ENCODE data around the gene ACTA1. TPM values are rescaled to one million over a fixed set of nuclear protein-coding genes. Genes with fewer than 3 reads are reported as not detected.

Gene ACTA1
- total RNA-seq: not detected

GRCh38 chr1:229434005-229434640 lies at the start of gene ACTA1:
Gene ACTA1, minus strand, starts transcription at chr1:229434094. Its CDS starts 979 bp downstream, at chr1:229433115.
- no peak within 1 kb of the TSS for H3K4me3 Mint-ChIP-seq
- peaks cover 23% of the 10 kb centered on the region for H3K4me1 Mint-ChIP-seq (ENCODE audit: low read depth)
- peaks cover 62% of the 10 kb centered on the region for H3K27me3 Mint-ChIP-seq
- H3K9me3 Mint-ChIP-seq: no peaks in the 10 kb centered on the region
- DNase-seq (no peak), ATAC-seq (no peak)
- H3K27ac Mint-ChIP-seq: no peak within 1 kb of the TSS
- POLR2A ChIA-PET: no interaction called here
- TF ChIP-seq, protein P1, sequence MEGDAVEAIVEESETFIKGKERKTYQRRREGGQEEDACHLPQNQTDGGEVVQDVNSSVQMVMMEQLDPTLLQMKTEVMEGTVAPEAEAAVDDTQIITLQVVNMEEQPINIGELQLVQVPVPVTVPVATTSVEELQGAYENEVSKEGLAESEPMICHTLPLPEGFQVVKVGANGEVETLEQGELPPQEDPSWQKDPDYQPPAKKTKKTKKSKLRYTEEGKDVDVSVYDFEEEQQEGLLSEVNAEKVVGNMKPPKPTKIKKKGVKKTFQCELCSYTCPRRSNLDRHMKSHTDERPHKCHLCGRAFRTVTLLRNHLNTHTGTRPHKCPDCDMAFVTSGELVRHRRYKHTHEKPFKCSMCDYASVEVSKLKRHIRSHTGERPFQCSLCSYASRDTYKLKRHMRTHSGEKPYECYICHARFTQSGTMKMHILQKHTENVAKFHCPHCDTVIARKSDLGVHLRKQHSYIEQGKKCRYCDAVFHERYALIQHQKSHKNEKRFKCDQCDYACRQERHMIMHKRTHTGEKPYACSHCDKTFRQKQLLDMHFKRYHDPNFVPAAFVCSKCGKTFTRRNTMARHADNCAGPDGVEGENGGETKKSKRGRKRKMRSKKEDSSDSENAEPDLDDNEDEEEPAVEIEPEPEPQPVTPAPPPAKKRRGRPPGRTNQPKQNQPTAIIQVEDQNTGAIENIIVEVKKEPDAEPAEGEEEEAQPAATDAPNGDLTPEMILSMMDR (IDR thresholded peaks at IDR 0.05): no peak
- intact Hi-C loops (cut with micrococcal nuclease): no loop called here
- CTCF ChIA-PET: no interaction called here
- H3K36me3 Mint-ChIP-seq (ENCODE audit: low read depth): peaks cover 7% of the 10 kb centered on the region

GRCh38 chr1:229482511-229482910 lies 48.6 kb upstream of the ACTA1 start:
- no peaks in the 10 kb centered on the region for H3K27me3 Mint-ChIP-seq
- peaks cover 9% of the 10 kb centered on the region for H3K4me1 Mint-ChIP-seq (ENCODE audit: low read depth)
- ATAC-seq: no peak
- POLR2A ChIA-PET: interaction anchor here (1.2 kb wide), 1 partner anchor 143 kb away, joined by 3 read pairs; no protein-coding TSS in a partner anchor
- no peak overlapping the region for H3K27ac Mint-ChIP-seq
- intact Hi-C loops (cut with micrococcal nuclease): loop anchor here (10.0 kb wide), 1 partner anchor 228 kb away; no protein-coding TSS in a partner anchor
- CTCF ChIA-PET: interaction anchor here (0.8 to 7.0 kb wide), 32 partner anchors 9 to 791 kb away, joined by 3 to 100 read pairs (median 4); partner anchors contain the start of gene NUP133
- no peak overlapping the region for H3K4me3 Mint-ChIP-seq
- H3K9me3 Mint-ChIP-seq: no peaks in the 10 kb centered on the region
- TF ChIP-seq, protein P1 (IDR thresholded peaks at IDR 0.05): no peak
- DNase-seq: no peak
- peaks cover 51% of the 10 kb centered on the region for H3K36me3 Mint-ChIP-seq (ENCODE audit: low read depth)

DNA sequence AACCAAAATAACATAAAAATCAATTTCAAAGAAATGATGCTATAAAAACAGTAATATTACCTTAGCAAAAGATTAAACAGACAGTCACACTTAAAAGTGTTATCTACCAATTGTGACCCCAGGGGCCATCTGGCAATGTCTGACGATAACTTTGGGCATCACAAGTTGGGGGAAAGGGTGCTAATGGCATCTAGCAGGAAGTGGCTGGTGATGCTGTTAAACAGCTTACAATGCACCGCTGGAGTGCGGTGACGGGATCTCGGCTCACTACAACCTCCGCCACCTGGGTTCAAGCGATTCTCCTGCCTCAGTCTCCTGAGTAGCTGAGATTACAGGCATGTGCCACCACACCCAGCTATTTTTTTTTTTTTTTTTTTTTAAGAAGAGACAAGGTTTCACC lies 46.6 kb upstream of the ACTA1 start:
- ATAC-seq (no peak), DNase-seq (no peak)
- H3K27ac Mint-ChIP-seq: no peak overlapping the region
- no peaks in the 10 kb centered on the region for H3K9me3 Mint-ChIP-seq
- H3K27me3 Mint-ChIP-seq: no peaks in the 10 kb centered on the region
- POLR2A ChIA-PET: interaction anchor here (0.7 kb wide), 1 partner anchor 23 kb away, joined by 3 read pairs; no protein-coding TSS in a partner anchor
- CTCF ChIA-PET: interaction anchor here (3.4 to 7.0 kb wide), 2 partner anchors 16 to 224 kb away, joined by 28 to 100 read pairs; no protein-coding TSS in a partner anchor
- H3K4me1 Mint-ChIP-seq (ENCODE audit: low read depth): peaks cover 9% of the 10 kb centered on the region
- peaks cover 38% of the 10 kb centered on the region for H3K36me3 Mint-ChIP-seq (ENCODE audit: low read depth)
- TF ChIP-seq, protein P1 (IDR thresholded peaks at IDR 0.05): no peak
- intact Hi-C loops (cut with micrococcal nuclease): loop anchor here (10.0 kb wide), 1 partner anchor 226 kb away; no protein-coding TSS in a partner anchor
- no peak overlapping the region for H3K4me3 Mint-ChIP-seq

GRCh38 chr1:229479660-229480399 lies 45.9 kb upstream of the ACTA1 start:
- Mint-ChIP-seq H3K4me3 (no peak overlapping the region), H3K9me3 (no peaks in the 10 kb centered on the region), H3K27ac (no peak overlapping the region), H3K36me3 (ENCODE audit: low read depth) (peaks cover 37% of the 10 kb centered on the region), H3K4me1 (ENCODE audit: low read depth) (peaks cover 9% of the 10 kb centered on the region), H3K27me3 (no peaks in the 10 kb centered on the region)
- POLR2A ChIA-PET: interaction anchor here (0.6 to 0.7 kb wide), 2 partner anchors 22 to 48 kb away, joined by 3 to 4 read pairs; no protein-coding TSS in a partner anchor
- DNase-seq (peak; percentile 5), ATAC-seq (no peak)
- intact Hi-C loops (cut with micrococcal nuclease): loop anchor here (10.0 kb wide), 1 partner anchor 225 kb away; no protein-coding TSS in a partner anchor
- TF ChIP-seq, protein P1 (IDR thresholded peaks at IDR 0.05): no peak
- CTCF ChIA-PET: interaction anchor here (0.7 to 7.0 kb wide), 2 partner anchors 36 to 223 kb away, joined by 3 to 100 read pairs; no protein-coding TSS in a partner anchor
